HepG2 (cell line): ENCODE results near the gene PKMYT1. TPM values are rescaled to one million over a fixed set of nuclear protein-coding genes. Genes with fewer than 3 reads are reported as not detected.

Experiments used
- ATAC-seq: fragments of 200-7000 bp; cut with Tn5 transposase; 3 replicates; pipeline ENCODE4 v1.9.1; 2020; ENCODE audit warnings: mild to moderate bottlenecking, moderate library complexity
- BruUV-seq: library from RNA; stranded (reverse); fragments of 400-500 nt; replicated peaks from 2 replicates; lab custom pipeline; 2021; lab: Mats Ljungman, UMichigan
- CTCF ChIA-PET: fragments of 300-600 bp; formaldehyde crosslinking; extraction: SDS; loops from one replicate; lab custom pipeline; 2021; ENCODE audit warnings: low total read pairs, inconsistent platforms, low intra/inter-chr PET ratio; lab: Yijun Ruan, JAX
- POLR2A ChIA-PET: fragments of 350-600 bp; sonication (Branson Sonifier 250); formaldehyde crosslinking; loops from one replicate; lab custom pipeline; 2020; ENCODE audit warnings: antibody characterized with exemption, inconsistent platforms; lab: Yijun Ruan, JAX
- DNase-seq: peaks from one replicate; pipeline ENCODE4 v3.0.0-alpha.2; 2015; ENCODE audit warnings: low spot score
- FAIRE-seq: peaks from 3 replicates; lab custom pipeline; 2011; peaks lifted over from hg19 to GRCh38; lab: Jason Lieb, UNC
- H2AFZ ChIP-seq: one replicate; pipeline ENCODE4 v1.6.1; 2011; ENCODE audit warnings: low read length, inconsistent platforms
- H3K27ac ChIP-seq: fragments of 300-600 bp; 3 replicates; pipeline ENCODE4 v1.8.0; 2011; ENCODE audit warnings: mixed run types, mild to moderate bottlenecking, mixed read lengths, low read length, inconsistent platforms; ENCODE audit not compliant: insufficient read depth; ENCODE audit errors: extremely low read length
- H3K27me3 ChIP-seq, 2 experiments: fragments of 200-600 bp in 1 of 2; 2 replicates in 1 of 2; 3 replicates in 1 of 2; pipeline versions ENCODE4 v1.6.0 to v1.8.0; 2011; ENCODE audit warnings: low read length in 2 of 2, mild to moderate bottlenecking in 2 of 2, moderate library complexity in 2 of 2, inconsistent platforms in 1 of 2; ENCODE audit not compliant: insufficient read depth in 2 of 2, control insufficient read depth in 1 of 2
- H3K36me3 ChIP-seq, 2 experiments: fragments of 200-600 bp in 1 of 2; replicated peaks in 1 of 2; 2 replicates in 1 of 2; 3 replicates in 1 of 2; pipeline versions ENCODE4 v1.5.1 to v1.8.0; 2011; ENCODE audit warnings: low read length in 2 of 2, inconsistent platforms in 1 of 2; ENCODE audit not compliant: insufficient read depth in 2 of 2, control insufficient read depth in 1 of 2
- H3K4me1 ChIP-seq: 2 replicates; pipeline ENCODE4 v1.5.1; 2012; ENCODE audit warnings: low read length, inconsistent platforms; ENCODE audit not compliant: insufficient read depth
- H3K4me2 ChIP-seq: 2 replicates; pipeline ENCODE4 v1.6.0; 2011; ENCODE audit warnings: low read depth, low read length, inconsistent platforms
- H3K4me3 ChIP-seq, 3 experiments: fragments of 200-600 bp in 1 of 3; sonication (generic), shearing (Covaris generic) in 1 of 3; replicated peaks in 1 of 3; 2 replicates each; pipeline ENCODE4 v1.5.1; 2011 to 2016; ENCODE audit warnings: low read length in 3 of 3, inconsistent platforms in 2 of 3, low read depth in 2 of 3, mild to moderate bottlenecking in 2 of 3, control low read depth in 1 of 3, mixed read lengths in 1 of 3; ENCODE audit not compliant: insufficient read depth in 1 of 3
- H3K79me2 ChIP-seq: one replicate; pipeline ENCODE4 v1.6.1; 2011; ENCODE audit warnings: low read length, inconsistent platforms; ENCODE audit not compliant: insufficient read depth
- H3K9ac ChIP-seq: 2 replicates; pipeline ENCODE4 v1.6.0; 2011; ENCODE audit warnings: mild to moderate bottlenecking, low read depth, low read length, inconsistent platforms; ENCODE audit not compliant: insufficient read depth
- H3K9me3 ChIP-seq: 2 replicates; pipeline ENCODE4 v1.5.1; 2012; ENCODE audit warnings: mild to moderate bottlenecking, low read length
- H4K20me1 ChIP-seq: 2 replicates; pipeline ENCODE4 v1.6.0; 2011; ENCODE audit warnings: inconsistent platforms, mild to moderate bottlenecking, low read length, moderate library complexity; ENCODE audit not compliant: insufficient read depth
- ARID4A ChIP-seq: sonication (generic); formaldehyde crosslinking; IDR thresholded peaks from 2 replicates; pipeline ENCODE4 v1.5.0; 2020; ENCODE audit warnings: mild to moderate bottlenecking, missing genetic modification reagents, borderline replicate concordance
- ATF3 ChIP-seq: sonication (generic); formaldehyde crosslinking; IDR thresholded peaks from 2 replicates; pipeline ENCODE4 v1.4.0; 2020; ENCODE audit warnings: missing genetic modification reagents
- ATF7 ChIP-seq, 2 experiments: fragments of 450-650 bp in 1 of 2; sonication (generic) in 1 of 2; formaldehyde crosslinking in 1 of 2; IDR thresholded peaks; 2 replicates each; pipeline versions ENCODE4 v1.4.0 to v1.6.1; 2016 to 2020; ENCODE audit warnings: antibody characterized with exemption in 1 of 2, mild to moderate bottlenecking in 1 of 2, missing genetic modification reagents in 1 of 2
- CERS6 ChIP-seq: sonication (generic); formaldehyde crosslinking; IDR thresholded peaks from 2 replicates; pipeline ENCODE4 v1.5.0; 2020; ENCODE audit warnings: missing genetic modification reagents
- GZF1 ChIP-seq: sonication (generic); formaldehyde crosslinking; IDR thresholded peaks from 2 replicates; pipeline ENCODE4 v1.5.1; 2020; ENCODE audit warnings: mild to moderate bottlenecking, missing genetic modification reagents
- MATR3 ChIP-seq: sonication (generic); formaldehyde crosslinking; IDR thresholded peaks from 2 replicates; pipeline ENCODE4 v1.4.0; 2020; ENCODE audit warnings: missing genetic modification reagents
- RARG ChIP-seq: sonication (generic); formaldehyde crosslinking; IDR thresholded peaks from 2 replicates; pipeline ENCODE4 v1.4.0; 2020; ENCODE audit warnings: low read depth, mild to moderate bottlenecking, missing genetic modification reagents
- SMAD9 ChIP-seq: sonication (generic); formaldehyde crosslinking; IDR thresholded peaks from 2 replicates; pipeline ENCODE4 v1.5.1; 2020; ENCODE audit warnings: mild to moderate bottlenecking, missing genetic modification reagents
- SRSF9 ChIP-seq: fragments of 200-400 bp; formaldehyde crosslinking; IDR thresholded peaks from 2 replicates; pipeline ENCODE4 v1.6.1; 2018; ENCODE audit warnings: borderline replicate concordance, mild to moderate bottlenecking, low read depth, low read length; ENCODE audit not compliant: insufficient read depth, poor library complexity, severe bottlenecking
- TBL1XR1 ChIP-seq: fragments of 150-350 bp; IDR thresholded peaks from 2 replicates; pipeline ENCODE4 v1.6.1; 2014; ENCODE audit warnings: borderline replicate concordance, low read length; ENCODE audit not compliant: partially characterized antibody
- ZIK1 ChIP-seq: sonication (generic); formaldehyde crosslinking; IDR thresholded peaks from 2 replicates; pipeline ENCODE4 v1.5.0; 2020; ENCODE audit warnings: mild to moderate bottlenecking, low read depth, missing genetic modification reagents, borderline replicate concordance
- ZNF512 ChIP-seq: sonication (generic); formaldehyde crosslinking; IDR thresholded peaks from 2 replicates; pipeline ENCODE4 v1.4.0; 2020; ENCODE audit warnings: mild to moderate bottlenecking, missing genetic modification reagents
- ZNF724P ChIP-seq: sonication (generic); formaldehyde crosslinking; IDR thresholded peaks from 2 replicates; pipeline ENCODE4 v1.8.0; 2022; ENCODE audit warnings: missing genetic modification reagents, borderline replicate concordance
- WGBS: methylation state at CpG from one replicate; pipeline ENCODE4 v1.1.6; 2017; ENCODE audit warnings: low lambda C conversion rate; 5-methylcytosine and 5-hydroxymethylcytosine counted together
- in situ Hi-C: cut with HindIII; loops from 2 replicates; pipeline ENCODE4 v1.10.0; 2017; ENCODE audit warnings: low pct_unique_long_range_greater_than_20kb; ENCODE audit not compliant: extremely low pct_ligation_motif_present
- intact Hi-C: fragments of 100-400 bp; cut with micrococcal nuclease; formaldehyde crosslinking; loops from one replicate; pipeline ENCODE4 v1.10.0; 2022; ENCODE audit not compliant: unreplicated experiment
- polyA plus RNA-seq, 8 experiments: library from polyadenylated mRNA; depleted of rRNA in 3 of 8; stranded (reverse) in 7 of 8; unstranded in 1 of 8; fragments of >200 nt; fragmentation: Illumina TruSeq in 4 of 8; extraction: Trizol in 4 of 8; gene quantifications; 2 replicates each; pipeline versions ENCODE4 v1.2.1 to v1.2.3, GENCODE V29; 2011 to 2016; ENCODE audit warnings: low read depth in 4 of 8, missing spikeins in 1 of 8, mixed read lengths in 1 of 8; ENCODE audit not compliant: insufficient read depth in 1 of 8
- total RNA-seq, 5 experiments: library from RNA; depleted of rRNA; stranded (reverse); fragments of >200 nt; fragmentation: Illumina TruSeq; extraction: Trizol; gene quantifications; 2 replicates each; pipeline ENCODE4 v1.2.3, GENCODE V29; 2016; ENCODE audit warnings: low read depth in 1 of 5

PKMYT1 gene
- total and polyA plus RNA-seq, 2 of the 13 experiments (the other 11 are each of a cell fraction or from before 2014, with no cell fraction given), result 7.0 to 27.8 TPM

GRCh38 chr16:3020604-3021448, 40.6 kb upstream of the PKMYT1 start (continued):
- no peak for TF ChIP-seq ZIK1 (CRISPR knock-in tag)

GRCh38 chr16:3020247-3020603, 40.0 kb upstream of the PKMYT1 start, which contains the start of gene TNFRSF12A:
Gene TNFRSF12A (plus strand): TSS chr16:3020368. CDS start chr16:3020398, 30 bp downstream.
- Histone ChIP-seq H3K9me3 (no peaks in the 10 kb centered on the region), H3K36me3 (peaks cover under 1% of the 10 kb centered on the region in 2 experiments; a peak in 4 of 5 replicates), H3K27ac (peak within 1 kb of the TSS; percentile 93), H3K9ac (peak within 1 kb of the TSS; percentile 99), H3K79me2 (peaks cover 5% of the 10 kb centered on the region), H4K20me1 (peaks cover 26% of the 10 kb centered on the region; the same call in 1 of the 2 replicates), H3K4me3 (peak within 1 kb of the TSS; percentile 65 to 93 (median 76)), H3K4me2 (peak within 1 kb of the TSS; percentile 85), H3K27me3 (no peaks in the 10 kb centered on the region; a peak in 2 of 5 replicates), H2AFZ (no peak within 1 kb of the TSS), H3K4me1 (peaks cover 70% of the 10 kb centered on the region)
- ChIA-PET POLR2A (interaction anchor here (0.9 to 18.8 kb wide), 19 partner anchors 8 to 865 kb away, joined by 3 to 750 read pairs (median 6); partner anchors contain the start of genes CLDN9, IL32, PAQR4 and PKMYT1), CTCF (interaction anchor here (0.8 to 0.9 kb wide), 2 partner anchors 14 to 17 kb away, joined by 3 to 4 read pairs; no protein-coding TSS in a partner anchor)
- ATAC-seq (peak; percentile 23), DNase-seq (peak; percentile 66), FAIRE-seq (no peak)
- BruUV-seq, result no TSS peak
- 0% methylated on average over 5 of the region's 49 CpGs for WGBS
- in situ Hi-C loops (no loop called here), intact Hi-C loops (no loop called here)
- TF ChIP-seq SMAD9, result no peak
- no peak for TF ChIP-seq ZNF724P (CRISPR knock-in tag)
- TF ChIP-seq MATR3, result no peak
- TF ChIP-seq ATF3 (CRISPR knock-in tag), result no peak
- TF ChIP-seq CERS6 (CRISPR knock-in tag), result no peak
- no peak for TF ChIP-seq ATF7 (IDR thresholded peaks at IDR 0.05)
- no peak for TF ChIP-seq ATF7 (CRISPR knock-in tag; IDR thresholded peaks at IDR 0.05)
- TF ChIP-seq TBL1XR1, result no peak
- no peak for TF ChIP-seq GZF1 (CRISPR knock-in tag)
- TF ChIP-seq SRSF9, result no peak
- no peak for TF ChIP-seq ZNF512 (CRISPR knock-in tag)
- TF ChIP-seq ARID4A, result peak; percentile 78; the same call in 1 of the 2 replicates
- TF ChIP-seq RARG (CRISPR knock-in tag), result no peak
